HG02678 (cell line): ENCODE measurements around the gene HSPA5.
A peak's percentile ranks its signal among the peaks of the same experiment; 100 is the strongest.
"Not testable (repeated sequence)": the region's sequence is repeated elsewhere in the genome, so short reads cannot be mapped to it uniquely, and the experiment has no call there.

Source experiments
- ATAC-seq: cut with Tn5 transposase; IDR thresholded peaks from one replicate; pipeline ENCODE4 v1.9.1; 2021; ENCODE audit warnings: mild to moderate bottlenecking, moderate library complexity; ENCODE audit not compliant: unreplicated experiment

HSPA5 gene

DNA sequence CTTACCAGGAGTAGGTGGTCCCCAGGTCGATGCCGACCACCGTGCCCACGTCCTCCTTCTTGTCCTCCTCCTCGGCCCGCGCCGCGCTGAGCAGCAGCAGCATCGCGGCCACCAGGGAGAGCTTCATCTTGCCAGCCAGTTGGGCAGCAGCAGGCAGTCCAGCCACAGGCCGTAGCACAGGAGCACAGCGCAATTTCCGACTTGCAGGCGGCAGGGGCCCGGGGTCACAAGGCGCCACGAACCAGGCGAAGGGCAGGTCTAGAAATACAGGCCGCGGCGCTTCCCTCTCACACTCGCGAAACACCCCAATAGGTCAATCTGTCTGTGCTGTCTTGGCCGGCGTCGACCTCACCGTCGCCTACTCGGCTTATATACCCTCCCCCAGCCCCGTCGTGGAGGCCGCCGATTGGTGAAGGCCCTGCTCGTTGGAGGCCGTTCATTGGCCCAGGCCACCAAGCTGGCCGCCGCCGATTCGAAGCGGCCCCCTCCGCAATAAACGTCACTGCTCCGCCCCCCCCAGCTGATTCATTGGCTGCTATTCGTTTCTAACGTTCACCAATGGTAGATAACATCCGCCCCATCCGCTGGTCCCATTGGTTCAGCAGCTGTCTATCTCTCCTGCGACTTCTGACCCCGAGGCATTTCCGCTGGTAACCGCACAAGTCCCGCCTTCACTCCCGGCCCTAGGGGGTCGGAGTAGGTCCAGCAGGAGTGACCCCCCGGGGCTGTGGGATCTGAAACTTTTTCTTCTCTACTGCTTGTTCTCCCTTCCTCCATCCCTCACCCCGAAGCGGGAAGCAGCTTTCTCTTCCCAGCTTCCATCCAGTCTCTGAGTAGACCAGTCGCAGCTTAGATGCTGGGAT is at the start of gene HSPA5:
HSPA5 (minus strand) TSS at position 344 of the 863 bp plus-strand sequence; CDS start at position 127, 217 bp downstream.
- peak; percentile 94 for ATAC-seq

DNA sequence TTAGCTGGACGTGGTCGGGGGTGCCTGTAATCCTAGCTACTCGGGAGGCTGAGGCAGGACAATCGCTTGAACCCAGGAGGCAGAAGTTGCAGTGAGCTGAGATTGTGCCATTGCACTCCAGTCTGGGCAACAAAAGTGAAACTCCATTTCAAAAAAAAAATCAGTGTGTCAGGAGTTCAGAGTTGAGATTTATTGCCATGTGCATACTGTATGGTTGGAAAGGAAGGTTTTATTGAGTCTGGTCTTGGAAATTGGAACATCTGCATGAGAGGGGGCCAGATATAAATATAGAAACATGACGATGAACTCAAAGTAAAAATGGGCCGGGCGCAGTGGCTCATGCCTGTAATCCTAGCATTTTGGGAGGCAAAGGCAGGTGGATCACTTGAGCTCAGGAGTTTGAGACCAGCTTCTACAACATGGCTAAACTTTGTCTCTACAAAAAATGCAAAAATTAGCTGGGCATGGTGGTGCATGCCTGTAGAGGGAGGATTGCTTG is 45.8 kb upstream of the HSPA5 start:
- not testable (repeated sequence) for ATAC-seq

DNA sequence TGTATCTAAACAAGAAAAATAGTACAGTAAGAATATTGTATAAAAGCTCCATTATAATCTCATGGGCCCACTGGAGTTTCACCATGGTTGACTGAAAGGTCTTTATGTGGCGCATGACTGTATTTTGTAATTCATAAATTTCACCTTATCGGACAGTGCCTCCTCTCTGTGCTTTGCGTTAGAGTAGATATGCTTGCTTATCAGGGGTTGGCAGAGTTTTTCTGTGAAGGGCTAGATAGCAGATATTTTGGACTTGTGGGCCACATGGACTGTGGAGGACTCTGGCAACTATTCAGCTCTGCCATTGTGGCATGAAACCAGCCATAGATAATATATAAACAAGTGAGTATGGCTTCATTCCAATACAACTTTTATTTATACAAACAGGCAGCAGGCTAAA is 43.7 kb upstream of the HSPA5 start:
- no peak for ATAC-seq

DNA sequence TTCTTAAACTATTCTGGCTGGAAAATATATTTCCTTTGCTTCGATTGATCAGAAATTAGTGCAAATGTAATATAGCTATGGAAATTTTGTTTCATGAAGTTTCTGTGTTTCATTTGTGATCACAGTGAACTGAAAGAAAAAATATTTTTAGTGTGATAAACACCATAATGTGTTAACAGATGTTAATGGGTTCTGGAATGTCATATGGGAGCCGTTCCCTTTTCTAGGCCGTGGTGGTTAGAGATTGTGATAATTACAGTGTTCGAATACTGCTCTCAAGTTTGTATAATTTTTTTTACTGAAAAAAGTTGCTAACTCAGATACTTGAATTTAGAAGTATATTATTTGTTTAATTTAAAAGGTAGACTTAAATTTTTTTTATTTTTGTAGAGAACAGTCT is 39.8 kb upstream of the HSPA5 start:
- no peak for ATAC-seq

DNA sequence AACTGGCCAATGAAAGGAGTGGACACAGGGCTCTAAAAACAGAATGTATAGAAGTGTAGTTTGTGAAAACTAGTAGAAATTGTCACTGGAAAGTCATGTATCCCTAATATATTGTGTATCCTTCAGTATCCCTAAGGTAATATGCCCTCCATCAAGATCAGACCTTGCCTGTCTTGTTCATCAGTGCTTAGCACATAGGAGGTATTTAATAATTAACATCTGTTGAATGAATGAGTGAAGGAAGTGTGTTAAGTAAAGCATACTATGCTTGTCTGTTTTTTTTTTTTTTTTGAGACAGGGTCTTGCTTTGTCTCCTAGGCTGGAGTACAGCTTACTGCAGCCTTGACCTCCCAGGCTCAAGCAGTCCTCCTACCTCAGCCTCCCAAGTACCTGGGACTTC is 36.3 kb upstream of the HSPA5 start:
- ATAC-seq: no peak

DNA sequence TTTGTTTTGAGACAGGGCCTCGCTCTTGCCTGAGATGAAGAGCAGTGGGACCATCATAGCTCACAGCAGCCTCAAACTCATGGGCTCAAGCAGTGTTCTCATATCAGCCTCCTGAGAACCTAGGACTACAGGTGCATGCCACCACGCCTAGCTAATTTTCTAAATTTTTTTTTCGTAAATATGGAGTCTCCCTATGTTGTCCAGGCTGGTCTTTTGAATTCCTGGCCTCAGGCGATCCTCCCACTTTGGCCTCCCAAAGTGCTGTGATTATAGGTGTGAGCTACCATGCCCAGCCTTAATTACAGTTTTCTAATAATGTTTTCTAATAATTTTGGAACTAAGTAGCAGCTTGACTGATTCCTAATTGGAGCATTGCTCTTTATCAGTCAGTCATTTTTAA is 35.6 kb upstream of the HSPA5 start:
- ATAC-seq: no peak

DNA sequence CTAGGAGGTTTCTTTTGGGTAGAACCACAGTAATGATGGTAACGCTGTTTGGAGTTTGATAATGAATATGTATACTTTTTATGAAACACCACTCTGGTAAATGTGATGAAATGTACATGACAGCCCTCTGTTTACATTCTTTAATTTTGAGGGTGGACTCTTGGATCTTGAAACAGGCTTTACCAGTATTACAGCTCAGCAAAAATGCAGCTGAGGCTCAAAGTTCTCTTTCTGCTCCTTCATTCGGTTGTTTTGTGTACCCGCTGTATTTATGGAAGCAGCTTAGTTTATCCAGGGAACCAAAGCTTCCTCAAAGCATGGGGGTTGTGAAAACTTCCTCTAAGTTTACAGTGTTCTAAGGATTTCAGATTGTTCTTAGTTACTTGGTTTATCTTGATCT is 31.6 kb upstream of the HSPA5 start:
- no peak for ATAC-seq

DNA sequence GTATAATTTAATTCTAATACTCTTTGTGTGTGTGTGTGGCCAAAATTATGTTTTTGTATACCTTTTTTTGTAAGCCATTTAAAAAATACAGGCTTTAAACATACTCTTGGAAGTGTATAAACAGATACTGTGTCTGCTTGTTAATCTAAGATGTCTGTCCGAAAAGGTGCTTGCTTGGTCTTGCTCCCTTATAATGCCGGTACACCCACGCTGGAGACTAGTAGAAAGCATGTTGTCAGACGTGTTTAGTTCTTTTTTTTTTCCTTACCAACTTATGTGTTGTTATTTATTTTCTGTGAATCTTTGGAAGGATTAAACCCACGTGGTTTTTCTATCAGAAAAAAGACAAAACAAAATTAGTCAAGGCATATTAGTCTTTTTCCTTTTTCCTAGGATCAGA is 29.9 kb upstream of the HSPA5 start:
- ATAC-seq: no peak

DNA sequence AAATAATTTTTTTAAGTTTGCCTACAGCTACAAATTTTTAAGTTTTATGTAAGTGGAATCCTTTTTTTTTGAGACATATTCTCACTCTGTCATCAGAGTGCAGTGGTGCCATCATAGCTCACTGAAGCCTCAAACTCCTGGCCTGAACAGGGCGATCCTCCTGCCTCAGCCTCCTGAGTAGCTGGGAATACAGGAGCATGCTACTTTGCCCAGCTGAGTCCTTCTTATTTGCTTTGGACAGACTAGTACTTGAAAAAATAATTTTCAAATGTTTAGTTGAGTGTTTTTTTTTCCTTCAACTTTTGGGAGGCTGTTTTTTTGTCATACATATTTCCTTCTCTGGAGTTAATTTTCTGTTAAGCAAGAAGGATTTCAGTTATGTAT is 27.9 kb upstream of the HSPA5 start:
- no peak for ATAC-seq

DNA sequence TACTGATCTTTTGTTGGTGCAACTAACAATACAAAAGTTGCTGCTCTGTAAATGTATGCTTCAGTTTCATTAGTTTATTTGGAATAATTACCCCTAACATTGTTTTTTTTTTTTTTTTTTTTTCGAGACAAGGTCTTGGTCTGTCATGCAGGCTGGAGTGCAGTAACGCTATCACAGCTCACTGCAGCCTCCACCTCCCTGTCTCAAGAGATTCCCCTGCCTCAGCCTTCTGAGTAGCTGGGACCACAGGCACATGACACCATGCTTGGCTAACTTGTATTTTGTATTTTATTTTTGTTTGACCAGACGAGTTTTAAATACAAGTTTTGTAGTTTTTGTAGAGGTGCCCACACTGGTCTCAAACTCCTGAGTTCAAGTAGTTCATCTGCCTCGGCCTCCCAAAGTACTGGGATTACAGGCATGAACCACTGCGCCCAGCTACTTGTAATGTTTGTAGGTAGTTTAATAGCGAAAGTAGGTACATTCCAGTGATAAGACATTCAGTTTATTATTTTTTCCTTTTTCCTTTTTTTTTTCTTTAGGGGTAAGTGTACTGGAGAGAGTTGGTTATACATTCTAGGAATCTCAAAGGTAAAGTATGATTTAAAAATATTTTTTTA is 27.4 kb upstream of the HSPA5 start:
- ATAC-seq: no peak

DNA sequence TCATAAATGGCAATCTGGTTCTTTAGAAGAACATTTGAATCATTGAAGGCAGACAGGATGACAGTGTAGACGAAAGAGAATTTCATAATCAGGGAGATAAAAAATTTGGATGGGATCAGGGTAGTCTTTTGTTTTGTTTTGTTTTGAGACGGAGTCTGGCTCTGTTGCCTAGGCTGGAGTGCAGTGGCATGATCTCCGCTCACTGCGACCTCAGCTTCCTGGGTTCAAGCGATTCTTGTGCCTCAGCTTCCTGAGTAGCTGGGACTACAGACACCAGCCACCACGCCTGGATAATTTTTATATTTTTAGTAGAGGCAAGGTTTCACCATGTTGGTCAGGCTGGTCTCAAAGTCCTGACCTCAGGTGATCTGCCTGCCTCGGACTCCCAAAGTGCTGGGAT is 22.9 kb upstream of the HSPA5 start:
- not testable (repeated sequence) for ATAC-seq

DNA sequence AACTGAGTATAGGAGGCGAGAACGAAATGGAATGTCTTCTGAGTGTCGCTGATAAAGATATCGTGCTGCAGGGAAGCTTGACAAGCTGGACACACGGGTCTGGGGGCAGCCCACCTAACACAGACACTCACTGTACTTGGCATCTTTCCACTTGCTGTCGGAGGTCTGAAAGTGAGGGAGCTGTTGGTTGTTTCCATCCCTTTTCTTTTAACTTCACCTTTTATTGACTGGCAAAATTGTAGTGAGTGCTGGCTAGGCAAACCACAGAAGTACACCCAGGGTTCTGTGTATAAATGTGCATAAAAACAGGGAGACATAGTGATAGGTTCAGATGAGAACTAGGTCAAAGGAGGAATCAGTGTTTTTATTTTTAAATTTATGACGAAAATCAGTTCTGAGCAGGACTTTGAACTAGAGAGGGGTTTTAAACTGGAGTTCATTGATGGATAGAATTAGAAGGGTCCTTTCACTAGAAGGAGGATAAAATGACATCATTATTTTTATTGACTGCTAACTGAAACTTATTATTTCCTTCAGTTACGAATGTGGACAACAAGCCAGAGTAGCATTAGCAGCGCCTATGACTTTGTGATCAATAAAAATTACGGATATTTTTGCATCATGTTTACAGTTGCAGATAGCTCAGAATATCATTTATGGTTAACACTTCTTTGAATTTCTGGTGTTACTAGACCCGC is 21.3 kb upstream of the HSPA5 start:
- no peak for ATAC-seq

DNA sequence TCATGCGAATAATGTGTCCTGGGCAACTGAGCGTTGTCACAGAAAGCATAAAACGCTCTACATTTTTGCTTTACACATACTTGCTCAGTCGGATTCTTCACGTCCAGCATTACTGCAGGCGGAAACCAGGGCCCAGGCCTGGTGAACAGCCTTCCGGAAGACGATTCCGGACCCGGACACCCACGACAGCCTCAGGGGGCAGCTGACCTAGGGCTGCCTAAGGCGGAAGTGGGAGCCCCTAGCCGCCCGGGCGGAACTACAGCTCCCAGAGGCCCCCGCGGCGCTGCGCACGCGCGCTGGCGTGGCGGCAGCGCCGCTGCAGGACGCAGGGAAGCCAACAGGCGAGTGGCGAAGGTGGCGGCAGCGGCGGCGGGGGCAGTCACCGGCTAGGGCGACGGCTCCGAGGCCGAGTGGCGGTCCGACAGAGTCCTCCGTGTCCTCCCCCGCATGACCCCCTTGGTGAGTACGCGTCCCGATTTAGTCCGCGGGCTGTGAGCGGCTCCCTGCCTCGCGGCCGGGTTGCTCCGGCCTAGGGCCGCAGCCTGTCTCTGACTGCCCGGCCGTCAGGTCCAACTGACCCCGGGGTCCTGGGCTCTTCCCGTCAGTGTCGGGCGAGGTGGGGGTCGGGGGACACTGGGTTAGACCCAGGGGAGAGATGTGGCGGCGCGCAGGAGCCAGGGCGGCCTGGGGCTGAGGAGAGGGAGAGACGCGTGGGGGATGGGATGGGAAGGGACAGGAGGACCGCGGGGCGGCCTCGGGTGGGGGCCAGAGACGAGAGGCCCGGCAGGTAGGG is 20.6 kb upstream of the HSPA5 start, which contains the start of gene GAPVD1:
GAPVD1 (plus strand) TSS at position 326 of the 793 bp plus-strand sequence. CDS start 37,096 bp downstream, outside the sequence.
- ATAC-seq: peak; percentile 94

DNA sequence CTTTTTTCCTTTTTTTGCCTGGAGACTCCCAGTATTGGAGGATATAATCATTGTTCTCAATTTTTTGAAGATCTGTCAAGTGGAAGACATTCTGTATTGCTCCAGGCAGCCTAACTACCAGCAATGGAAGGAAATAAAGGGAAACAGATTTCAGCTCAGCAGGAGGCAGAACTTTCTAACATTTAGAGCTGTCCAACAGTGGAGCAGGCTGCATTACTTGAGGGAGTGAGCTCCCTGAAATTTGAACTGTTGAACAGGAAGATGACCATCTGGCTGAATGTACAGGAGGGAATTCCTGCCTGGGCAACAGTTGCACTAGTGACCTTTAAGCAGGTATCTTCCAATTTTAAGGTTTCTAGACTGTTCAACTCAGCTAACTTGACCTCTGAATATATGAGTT is 19.4 kb upstream of the HSPA5 start:
- ATAC-seq: no peak

DNA sequence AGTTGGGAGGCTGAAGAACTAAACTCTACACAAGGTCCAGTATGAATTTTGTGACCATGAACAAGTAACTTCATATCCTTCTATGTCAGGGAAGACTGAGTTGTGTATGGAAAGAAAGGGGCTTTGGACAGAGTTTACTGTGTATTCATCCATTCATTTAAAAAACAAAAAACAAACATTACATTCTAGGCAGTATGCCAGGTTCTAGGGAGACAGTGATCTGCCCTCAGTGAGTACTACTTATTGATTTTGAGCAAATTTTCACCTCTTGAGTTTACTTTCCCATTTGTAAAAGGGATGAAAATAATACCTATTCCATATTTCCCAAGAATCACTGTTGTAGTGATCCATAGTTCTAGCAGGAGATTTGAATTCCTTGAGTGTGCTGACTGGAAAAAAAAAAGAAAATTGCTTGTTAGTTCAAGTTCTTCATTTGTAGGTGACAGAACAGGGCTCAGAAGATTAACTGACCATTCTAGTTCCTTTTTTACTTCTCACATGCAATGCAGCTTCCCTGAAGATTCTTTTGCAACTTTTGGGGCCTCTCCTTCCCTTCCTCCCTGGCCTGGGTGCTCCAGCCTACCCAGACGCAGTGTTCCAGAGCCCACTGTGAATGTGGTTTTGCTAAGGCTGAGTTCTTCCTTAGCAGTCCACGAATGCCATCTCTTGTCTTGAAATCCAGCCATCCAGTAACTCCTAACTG is 17.8 kb upstream of the HSPA5 start:
- ATAC-seq: no peak

DNA sequence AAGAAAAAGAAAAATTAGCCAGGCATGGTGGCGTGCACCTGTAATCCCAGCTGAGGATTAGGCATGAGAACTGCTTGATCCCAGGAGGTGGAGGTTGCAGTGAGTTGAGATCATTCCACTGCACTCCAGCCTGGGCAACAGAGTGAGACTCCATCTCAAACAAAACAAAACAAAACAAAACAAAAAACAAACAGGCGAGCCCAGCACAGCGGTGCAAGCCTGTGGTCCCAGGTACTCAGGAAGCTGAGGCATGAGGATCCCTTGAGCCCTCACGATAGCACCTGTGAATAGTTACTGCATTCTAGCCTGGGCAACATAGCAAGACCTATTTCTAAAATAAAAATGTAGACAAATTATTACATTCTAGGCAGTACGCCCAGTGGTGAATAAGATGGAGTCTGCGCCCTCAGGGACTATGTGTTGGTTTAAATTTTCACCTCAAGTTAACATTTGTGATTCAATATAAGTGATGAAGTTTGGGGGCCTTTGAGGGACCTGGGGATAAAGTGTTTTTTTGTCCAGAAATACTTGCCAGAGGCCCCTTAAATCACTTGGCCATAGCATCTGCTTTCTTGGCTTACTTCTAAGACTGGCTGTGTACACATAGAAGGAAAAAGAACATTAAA is 17.1 kb upstream of the HSPA5 start:
- ATAC-seq: no peak

DNA sequence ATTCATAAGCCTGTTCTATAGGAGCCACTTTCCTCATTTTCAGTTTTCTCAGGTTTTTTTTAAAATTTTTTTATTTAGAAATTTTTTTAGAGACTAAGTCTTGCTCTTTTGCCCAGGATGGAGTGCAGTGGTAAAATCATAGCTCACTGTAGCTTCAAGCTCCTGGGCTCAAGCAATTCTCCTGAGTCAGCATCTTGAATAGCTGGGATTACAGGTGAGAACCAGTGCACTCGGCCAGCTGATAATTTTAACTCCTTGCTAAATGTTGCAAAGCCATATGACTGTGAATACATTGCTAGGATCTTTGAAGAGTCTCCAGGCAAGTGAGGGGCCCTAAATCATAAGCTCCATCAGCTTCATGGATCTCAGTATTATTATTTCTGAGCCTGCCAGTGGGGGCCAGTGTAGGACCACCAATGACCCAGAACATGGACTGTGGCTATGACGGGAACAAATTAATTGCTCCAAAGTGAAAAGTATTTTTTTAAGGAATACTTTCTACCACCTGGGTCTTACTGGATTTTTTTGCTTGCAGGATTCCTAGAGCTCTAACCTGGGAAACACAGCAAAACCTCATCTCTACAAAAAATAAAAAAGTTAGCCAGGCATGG is 14.7 kb upstream of the HSPA5 start:
- no peak for ATAC-seq

DNA sequence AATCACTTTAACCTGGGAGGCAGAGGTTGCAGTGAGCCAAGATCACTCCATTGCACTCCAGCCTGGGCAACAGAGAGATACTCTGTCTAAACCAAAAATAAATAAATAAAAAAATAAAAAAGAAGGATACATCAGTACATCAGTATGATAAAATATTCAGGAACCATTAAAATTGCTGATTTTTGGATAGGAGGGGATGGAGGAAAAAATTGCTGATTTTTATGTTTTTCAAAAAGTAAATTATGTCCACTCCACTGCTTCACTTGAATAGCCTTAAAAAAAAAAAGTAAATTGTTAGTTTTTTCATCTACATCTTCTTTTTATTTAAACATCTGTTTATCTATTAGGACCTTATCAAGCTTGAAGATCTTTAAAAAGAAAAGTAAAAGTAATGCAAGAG is 13.1 kb upstream of the HSPA5 start:
- no peak for ATAC-seq

DNA sequence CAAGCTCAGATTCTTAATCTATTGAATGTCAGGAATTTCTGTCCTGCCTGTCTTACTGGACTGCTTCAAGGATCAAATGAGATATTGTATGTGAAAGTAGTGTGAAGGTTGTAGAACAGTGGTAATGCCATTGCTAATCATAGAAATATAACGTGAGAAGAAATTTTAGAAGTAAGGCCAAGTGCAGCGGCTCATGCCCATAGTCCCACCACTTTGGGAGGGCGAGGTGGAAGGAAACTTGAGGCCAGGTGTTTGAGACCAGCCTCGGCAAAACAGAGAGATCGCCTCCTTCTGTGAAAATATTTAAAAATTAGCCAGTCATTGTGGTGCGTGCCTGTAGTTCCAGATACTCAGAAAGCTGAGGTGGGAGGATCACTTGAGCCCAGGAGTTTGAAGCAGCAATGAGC is 5.1 kb upstream of the HSPA5 start:
- ATAC-seq: no peak
